GM12878 (cell line): ENCODE results near the gene PHOSPHO1.

ENCODE experiments used
- E2F8 ChIP-seq: fragments of 450-650 bp; IDR thresholded peaks from 2 replicates; pipeline ENCODE4 v1.6.1; 2018; ENCODE audit warnings: mild to moderate bottlenecking, low read depth, moderate library complexity; ENCODE audit not compliant: partially characterized antibody
- ETV6 ChIP-seq, 2 experiments: fragments of 450-650 bp in 1 of 2; IDR thresholded peaks in 1 of 2; conservative IDR thresholded peaks in 1 of 2; 2 replicates each; pipeline ENCODE4 v1.6.1; 2014; ENCODE audit warnings: antibody characterized with exemption in 1 of 2, borderline replicate concordance in 1 of 2, low read depth in 1 of 2, mild to moderate bottlenecking in 1 of 2, moderate library complexity in 1 of 2
- HDAC2 ChIP-seq: fragments of 200-600 bp; sonication (generic); IDR thresholded peaks from 2 replicates; pipeline ENCODE4 v1.6.1; 2017
- IKZF1 ChIP-seq: fragments of 450-650 bp; conservative IDR thresholded peaks from 2 replicates; pipeline ENCODE4 v1.6.1; 2017; ENCODE audit warnings: antibody characterized with exemption, mild to moderate bottlenecking
- MTA3 ChIP-seq: IDR thresholded peaks from 2 replicates; pipeline ENCODE4 v1.6.1; 2012; ENCODE audit warnings: low read length, inconsistent platforms, borderline replicate concordance
- RAD51 ChIP-seq: fragments of 450-650 bp; IDR thresholded peaks from 2 replicates; pipeline ENCODE4 v1.6.1; 2016; ENCODE audit warnings: moderate library complexity, mild to moderate bottlenecking, inconsistent platforms
- SIN3A ChIP-seq: IDR thresholded peaks from 2 replicates; pipeline ENCODE4 v1.6.1; 2012; ENCODE audit warnings: low read depth, low read length, improper control_type of control experiment
- SREBF2 ChIP-seq: IDR thresholded peaks from 2 replicates; pipeline ENCODE4 v1.6.1; 2012; ENCODE audit warnings: mild to moderate bottlenecking, low read length
- SUZ12 ChIP-seq: fragments of 200-600 bp; sonication (generic); IDR thresholded peaks from one replicate; pipeline ENCODE4 v1.6.1; 2018; ENCODE audit warnings: antibody characterized with exemption, mild to moderate bottlenecking; ENCODE audit not compliant: unreplicated experiment
- USF2 ChIP-seq: IDR thresholded peaks from 2 replicates; pipeline ENCODE4 v1.6.1; 2011; ENCODE audit warnings: low read depth, low read length, improper control_type of control experiment, borderline replicate concordance
- TF ChIP-seq, protein P1 (sequence below): IDR thresholded peaks from 2 replicates; pipeline ENCODE4 v1.6.1; 2011; ENCODE audit warnings: low read depth, mild to moderate bottlenecking, low read length, moderate library complexity, borderline replicate concordance; ENCODE audit errors: extremely low read depth

DNA sequence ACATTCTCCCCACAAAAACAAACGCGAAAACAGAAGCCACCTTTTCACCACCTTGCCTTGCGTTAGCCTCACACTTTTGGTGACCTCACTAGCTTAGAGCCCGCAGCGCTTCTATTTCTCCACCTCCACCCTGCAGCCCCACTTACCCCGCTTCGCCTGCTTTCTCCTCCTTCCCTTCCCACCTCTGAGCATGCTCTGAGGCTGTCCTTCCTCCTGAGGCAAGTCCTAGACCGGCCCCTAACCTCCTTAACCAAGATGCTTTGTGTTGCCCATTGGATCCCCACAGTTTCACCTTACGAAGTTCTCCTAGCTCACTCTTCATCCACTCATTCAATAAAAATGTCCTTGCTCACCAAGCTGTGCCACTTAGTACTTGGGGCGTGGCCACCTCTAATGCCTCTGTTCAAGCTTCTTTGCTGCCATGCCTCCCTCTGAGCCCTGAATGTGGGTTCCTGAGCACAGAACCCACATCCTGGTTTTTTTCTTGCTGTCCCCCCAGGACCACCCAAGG is 21.5 kb downstream of the PHOSPHO1 start:
- TF ChIP-seq USF2 (no peak), E2F8 (no peak), SUZ12 (no peak), RAD51 (no peak), MTA3 (no peak), SREBF2 (no peak), HDAC2 (no peak), SIN3A (no peak), ETV6 (conservative IDR thresholded peaks at IDR 0.05 in 1 of 2, IDR thresholded peaks at IDR 0.05 in 1 of 2; ENCODE audit: borderline replicate concordance in 1 of 2, low read depth in 1 of 2) (no peak), IKZF1 (no peak)
- TF ChIP-seq, protein P1, sequence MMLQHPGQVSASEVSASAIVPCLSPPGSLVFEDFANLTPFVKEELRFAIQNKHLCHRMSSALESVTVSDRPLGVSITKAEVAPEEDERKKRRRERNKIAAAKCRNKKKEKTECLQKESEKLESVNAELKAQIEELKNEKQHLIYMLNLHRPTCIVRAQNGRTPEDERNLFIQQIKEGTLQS, result no peak
